Upper lobe of left lung (tissue), 4 donors: ENCODE data around the gene CDX2.

Experiments used
- EP300 ChIP-seq, 4 donors: sonication (generic); formaldehyde crosslinking; IDR thresholded peaks; one replicate each; pipeline ENCODE4 v1.5.1; 2017; ENCODE audit warnings: antibody characterized with exemption in 4 of 4, control low read depth in 2 of 4
- POLR2A ChIP-seq, 4 donors: fragments of 450-650 bp; IDR thresholded peaks; one replicate each; pipeline ENCODE4 v1.5.1; 2016 to 2017; ENCODE audit warnings: antibody characterized with exemption in 4 of 4, mild to moderate bottlenecking in 2 of 4
- POLR2AphosphoS5 ChIP-seq, 2 donors: sonication (generic); formaldehyde crosslinking; IDR thresholded peaks; one replicate each; pipeline ENCODE4 v1.5.1; 2017; ENCODE audit warnings: antibody characterized with exemption in 2 of 2
- TF ChIP-seq, protein P1 (sequence below), 6 experiments: fragments of 450-650 bp in 4 of 6; fragments of 200-600 bp in 2 of 6; sonication (generic) in 2 of 6; IDR thresholded peaks; one replicate each; pipeline ENCODE4 v1.5.1; 2016 to 2019; ENCODE audit warnings: antibody characterized with exemption in 6 of 6

GRCh38 chr13:27973291-27973690, 4.2 kb upstream of the CDX2 start:
- TF ChIP-seq POLR2A (IDR thresholded peaks at IDR 0.05) (no peak), EP300 (IDR thresholded peaks at IDR 0.05) (no peak), POLR2AphosphoS5 (IDR thresholded peaks at IDR 0.05) (no peak)
- TF ChIP-seq, protein P1, sequence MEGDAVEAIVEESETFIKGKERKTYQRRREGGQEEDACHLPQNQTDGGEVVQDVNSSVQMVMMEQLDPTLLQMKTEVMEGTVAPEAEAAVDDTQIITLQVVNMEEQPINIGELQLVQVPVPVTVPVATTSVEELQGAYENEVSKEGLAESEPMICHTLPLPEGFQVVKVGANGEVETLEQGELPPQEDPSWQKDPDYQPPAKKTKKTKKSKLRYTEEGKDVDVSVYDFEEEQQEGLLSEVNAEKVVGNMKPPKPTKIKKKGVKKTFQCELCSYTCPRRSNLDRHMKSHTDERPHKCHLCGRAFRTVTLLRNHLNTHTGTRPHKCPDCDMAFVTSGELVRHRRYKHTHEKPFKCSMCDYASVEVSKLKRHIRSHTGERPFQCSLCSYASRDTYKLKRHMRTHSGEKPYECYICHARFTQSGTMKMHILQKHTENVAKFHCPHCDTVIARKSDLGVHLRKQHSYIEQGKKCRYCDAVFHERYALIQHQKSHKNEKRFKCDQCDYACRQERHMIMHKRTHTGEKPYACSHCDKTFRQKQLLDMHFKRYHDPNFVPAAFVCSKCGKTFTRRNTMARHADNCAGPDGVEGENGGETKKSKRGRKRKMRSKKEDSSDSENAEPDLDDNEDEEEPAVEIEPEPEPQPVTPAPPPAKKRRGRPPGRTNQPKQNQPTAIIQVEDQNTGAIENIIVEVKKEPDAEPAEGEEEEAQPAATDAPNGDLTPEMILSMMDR (IDR thresholded peaks at IDR 0.05) = no peak
